OCI-LY3 (cell line): Measurements from ENCODE around the gene UBE3B.

Source experiments
- H2AFZ ChIP-seq: fragments of 200-600, 300-600 bp; shearing (Covaris generic); 2 replicates; pipeline ENCODE4 v1.6.0; 2014; ENCODE audit warnings: antibody characterized with exemption, low read depth, low read length
- H3K27ac ChIP-seq: fragments of 200-600, 300-600 bp; sonication (generic); 2 replicates; pipeline ENCODE4 v1.5.1; 2014; ENCODE audit warnings: mild to moderate bottlenecking, low read length, moderate library complexity, mixed read lengths
- H3K27me3 ChIP-seq: fragments of 200-600, 300-600 bp; sonication (generic); 2 replicates; pipeline ENCODE4 v1.6.1; 2014; ENCODE audit warnings: low read depth, low read length, mixed read lengths
- H3K36me3 ChIP-seq: fragments of 200-600, 300-600 bp; sonication (generic); replicated peaks from 2 replicates; pipeline ENCODE3; 2014; ENCODE audit warnings: low read depth, low read length, mixed read lengths
- H3K4me1 ChIP-seq: fragments of 300-600, 200-600 bp; sonication (generic); 2 replicates; pipeline ENCODE4 v1.6.1; 2014; ENCODE audit warnings: low read length, mixed read lengths
- H3K4me2 ChIP-seq: fragments of 200-600, 300-600 bp; sonication (generic); 2 replicates; pipeline ENCODE4 v1.6.1; 2014; ENCODE audit warnings: low read length, mixed read lengths
- H3K4me3 ChIP-seq: fragments of 300-600, 200-600 bp; sonication (generic); 2 replicates; pipeline ENCODE4 v1.5.1; 2014; ENCODE audit warnings: antibody characterized with exemption, mild to moderate bottlenecking, low read length, moderate library complexity
- H3K79me2 ChIP-seq: fragments of 300-600, 200-600 bp; shearing (Covaris generic); 2 replicates; pipeline ENCODE4 v1.6.1; 2014; ENCODE audit warnings: mild to moderate bottlenecking, low read length, mixed read lengths
- H3K9ac ChIP-seq: fragments of 300-600, 200-600 bp; shearing (Covaris generic); 2 replicates; pipeline ENCODE4 v1.6.0; 2014; ENCODE audit warnings: mild to moderate bottlenecking, low read length, moderate library complexity
- H3K9me3 ChIP-seq: fragments of 200-600, 300-600 bp; shearing (Covaris generic); 2 replicates; pipeline ENCODE4 v1.6.1; 2014; ENCODE audit warnings: low read length, mixed read lengths; ENCODE audit not compliant: insufficient read depth
- H4K20me1 ChIP-seq: fragments of 200-600, 300-600 bp; sonication (generic); 2 replicates; pipeline ENCODE4 v1.6.1; 2016; ENCODE audit warnings: low read length, mixed read lengths; ENCODE audit not compliant: insufficient read depth
- EZH2phosphoT487 ChIP-seq: fragments of 200-600 bp; shearing (Covaris generic); IDR thresholded peaks from 2 replicates; pipeline ENCODE4 v1.6.1; 2018; ENCODE audit warnings: antibody characterized with exemption, mixed run types, low read depth
- TF ChIP-seq, protein P1 (sequence below): fragments of 200-600, 300-600 bp; sonication (generic); IDR thresholded peaks from 2 replicates; pipeline ENCODE4 v1.5.1; 2014; ENCODE audit warnings: antibody characterized with exemption, low read length, low read depth

UBE3B gene

DNA sequence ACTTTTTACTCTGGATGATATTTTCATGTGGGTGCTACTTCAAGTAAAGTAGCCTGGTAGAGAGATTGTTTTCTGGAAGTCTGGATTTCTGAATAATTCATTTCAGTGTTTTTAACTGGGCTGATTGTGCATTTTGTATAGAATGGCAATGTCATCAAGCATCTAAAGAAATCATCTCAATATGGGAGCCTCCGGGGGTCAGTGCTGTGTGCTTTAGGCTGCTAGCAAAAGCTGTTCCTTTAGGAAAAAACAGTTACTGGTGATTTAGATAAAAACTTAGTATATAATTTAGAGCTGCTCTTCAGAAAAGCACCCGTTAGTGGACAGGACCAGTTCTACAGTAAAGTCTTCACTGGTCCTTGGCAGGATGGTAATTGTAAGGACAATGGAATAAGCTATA lies 5.1 kb downstream of the UBE3B start:
- no peaks in the 10 kb centered on the region for H4K20me1 ChIP-seq
- TF ChIP-seq, protein P1, sequence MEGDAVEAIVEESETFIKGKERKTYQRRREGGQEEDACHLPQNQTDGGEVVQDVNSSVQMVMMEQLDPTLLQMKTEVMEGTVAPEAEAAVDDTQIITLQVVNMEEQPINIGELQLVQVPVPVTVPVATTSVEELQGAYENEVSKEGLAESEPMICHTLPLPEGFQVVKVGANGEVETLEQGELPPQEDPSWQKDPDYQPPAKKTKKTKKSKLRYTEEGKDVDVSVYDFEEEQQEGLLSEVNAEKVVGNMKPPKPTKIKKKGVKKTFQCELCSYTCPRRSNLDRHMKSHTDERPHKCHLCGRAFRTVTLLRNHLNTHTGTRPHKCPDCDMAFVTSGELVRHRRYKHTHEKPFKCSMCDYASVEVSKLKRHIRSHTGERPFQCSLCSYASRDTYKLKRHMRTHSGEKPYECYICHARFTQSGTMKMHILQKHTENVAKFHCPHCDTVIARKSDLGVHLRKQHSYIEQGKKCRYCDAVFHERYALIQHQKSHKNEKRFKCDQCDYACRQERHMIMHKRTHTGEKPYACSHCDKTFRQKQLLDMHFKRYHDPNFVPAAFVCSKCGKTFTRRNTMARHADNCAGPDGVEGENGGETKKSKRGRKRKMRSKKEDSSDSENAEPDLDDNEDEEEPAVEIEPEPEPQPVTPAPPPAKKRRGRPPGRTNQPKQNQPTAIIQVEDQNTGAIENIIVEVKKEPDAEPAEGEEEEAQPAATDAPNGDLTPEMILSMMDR = no peak
- TF ChIP-seq EZH2phosphoT487 = no peak
- H3K4me2 ChIP-seq = no peak overlapping the region
- peaks cover 8% of the 10 kb centered on the region for H3K4me1 ChIP-seq
- H3K27me3 ChIP-seq = no peaks in the 10 kb centered on the region
- H3K79me2 ChIP-seq = peaks cover 18% of the 10 kb centered on the region
- H3K9ac ChIP-seq = no peak overlapping the region
- no peaks in the 10 kb centered on the region for H3K9me3 ChIP-seq
- H2AFZ ChIP-seq = no peak overlapping the region
- H3K4me3 ChIP-seq = no peak overlapping the region
- peaks cover 24% of the 10 kb centered on the region for H3K36me3 ChIP-seq
- no peak overlapping the region for H3K27ac ChIP-seq

DNA sequence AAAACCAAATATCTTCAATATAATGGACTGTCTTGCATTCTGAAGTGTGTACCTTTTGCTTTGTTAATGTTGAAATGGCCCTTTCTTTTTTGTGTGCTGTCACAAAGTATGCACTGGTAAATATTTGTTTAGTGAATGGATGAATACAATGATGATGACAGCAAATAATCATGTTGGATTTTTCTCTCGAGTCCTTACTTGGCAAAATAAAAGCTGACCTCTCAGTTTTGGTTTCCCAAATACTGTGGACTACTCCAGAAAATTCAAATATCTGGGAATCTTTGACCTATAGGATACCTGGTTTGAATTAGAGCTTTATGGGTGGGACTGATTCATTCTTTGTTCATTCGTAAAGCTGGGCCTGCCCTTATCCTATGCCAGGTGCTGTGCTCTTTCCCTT lies 5.5 kb downstream of the UBE3B start:
- Histone ChIP-seq H3K9ac (no peak overlapping the region), H3K4me3 (no peak overlapping the region), H2AFZ (no peak overlapping the region), H3K36me3 (peaks cover 28% of the 10 kb centered on the region), H3K27me3 (no peaks in the 10 kb centered on the region), H3K79me2 (peaks cover 14% of the 10 kb centered on the region), H3K4me2 (no peak overlapping the region), H3K4me1 (peaks cover 8% of the 10 kb centered on the region), H4K20me1 (no peaks in the 10 kb centered on the region), H3K9me3 (no peaks in the 10 kb centered on the region), H3K27ac (no peak overlapping the region)
- TF ChIP-seq, protein P1 = no peak

DNA sequence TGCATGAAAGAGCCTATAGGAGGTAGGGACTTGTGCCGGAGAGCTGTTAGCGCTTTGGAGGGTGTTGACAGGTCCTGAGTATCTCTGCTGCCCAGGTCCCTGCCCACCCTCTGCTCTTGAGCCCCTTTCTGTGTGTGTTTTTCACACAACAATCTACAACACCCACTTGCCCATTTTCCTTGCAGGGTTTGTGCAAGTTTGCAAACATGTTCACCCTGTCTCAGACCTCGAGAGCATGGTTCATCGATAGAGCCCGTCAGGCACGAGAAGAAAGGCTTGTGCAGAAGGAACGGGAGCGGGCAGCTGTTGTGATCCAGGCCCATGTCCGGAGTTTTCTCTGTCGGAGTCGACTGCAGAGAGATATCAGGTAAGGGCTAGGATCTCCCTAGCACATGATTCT lies 5.9 kb downstream of the UBE3B start:
- H3K36me3 ChIP-seq = peaks cover 33% of the 10 kb centered on the region
- no peak overlapping the region for H3K4me3 ChIP-seq
- H3K27me3 ChIP-seq = no peaks in the 10 kb centered on the region

DNA sequence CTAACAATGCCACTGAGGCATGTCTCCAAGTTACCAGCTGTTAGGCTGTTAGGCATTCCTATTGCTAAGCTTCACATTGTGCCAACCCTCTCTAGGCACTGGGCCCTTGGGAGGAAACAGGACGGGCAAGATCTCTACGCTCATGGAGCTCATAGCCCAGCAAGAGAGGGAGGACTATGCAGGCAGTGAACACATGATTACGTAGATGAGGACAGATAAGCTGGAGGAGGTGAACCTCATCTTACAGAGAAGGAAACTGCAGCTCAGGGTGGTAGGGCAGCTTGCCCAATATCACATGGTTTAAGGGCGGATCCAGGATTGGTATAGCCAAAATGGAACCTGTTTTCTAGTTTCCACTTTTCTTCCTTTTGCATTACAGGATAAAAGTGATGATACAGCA lies 7.8 kb downstream of the UBE3B start:
- Histone ChIP-seq H3K36me3 (peaks cover 46% of the 10 kb centered on the region), H3K27ac (no peak overlapping the region), H3K9me3 (no peaks in the 10 kb centered on the region), H2AFZ (no peak overlapping the region), H3K4me3 (no peak overlapping the region), H3K4me2 (no peak overlapping the region), H4K20me1 (no peaks in the 10 kb centered on the region), H3K27me3 (no peaks in the 10 kb centered on the region), H3K79me2 (no peaks in the 10 kb centered on the region), H3K9ac (no peak overlapping the region), H3K4me1 (no peaks in the 10 kb centered on the region)
- no peak for TF ChIP-seq EZH2phosphoT487
- TF ChIP-seq, protein P1 = no peak

More for the DNA sequence above, 5.9 kb downstream of the UBE3B start:
- Histone ChIP-seq H3K4me2 (no peak overlapping the region), H3K27ac (no peak overlapping the region), H3K4me1 (peaks cover 5% of the 10 kb centered on the region), H3K9ac (no peak overlapping the region), H2AFZ (no peak overlapping the region), H4K20me1 (no peaks in the 10 kb centered on the region), H3K79me2 (peaks cover 9% of the 10 kb centered on the region), H3K9me3 (no peaks in the 10 kb centered on the region)
- TF ChIP-seq EZH2phosphoT487 = no peak
- TF ChIP-seq, protein P1 = no peak
